BLaER1 (cell line): Measurements from ENCODE around the gene CHD9.

Source experiments
- H3K27ac ChIP-seq: shearing (Covaris generic); formaldehyde crosslinking; 2 replicates; pipeline ENCODE4 v1.8.1; 2022
- H3K27me3 ChIP-seq: shearing (Covaris generic); formaldehyde crosslinking; 2 replicates; pipeline ENCODE4 v1.8.1; 2022
- H3K36me3 ChIP-seq: shearing (Covaris generic); formaldehyde crosslinking; 2 replicates; pipeline ENCODE4 v1.8.1; 2022
- H3K4me1 ChIP-seq: shearing (Covaris generic); formaldehyde crosslinking; 2 replicates; pipeline ENCODE4 v1.8.1; 2022
- H3K4me2 ChIP-seq: shearing (Covaris generic); formaldehyde crosslinking; 2 replicates; pipeline ENCODE4 v1.8.1; 2022
- H3K4me3 ChIP-seq: shearing (Covaris generic); formaldehyde crosslinking; 2 replicates; pipeline ENCODE4 v1.8.1; 2022
- H3K9ac ChIP-seq: shearing (Covaris generic); formaldehyde crosslinking; 2 replicates; pipeline ENCODE4 v1.8.1; 2022
- H3K9me3 ChIP-seq: shearing (Covaris generic); formaldehyde crosslinking; 2 replicates; pipeline ENCODE4 v1.8.1; 2022
- H4K20me1 ChIP-seq: shearing (Covaris generic); formaldehyde crosslinking; 2 replicates; pipeline ENCODE4 v1.8.1; 2022
- Cebpa-rat ChIP-seq: shearing (Covaris generic); IDR thresholded peaks from 2 replicates; pipeline ENCODE4 v1.8.1; 2022

CHD9 gene

DNA sequence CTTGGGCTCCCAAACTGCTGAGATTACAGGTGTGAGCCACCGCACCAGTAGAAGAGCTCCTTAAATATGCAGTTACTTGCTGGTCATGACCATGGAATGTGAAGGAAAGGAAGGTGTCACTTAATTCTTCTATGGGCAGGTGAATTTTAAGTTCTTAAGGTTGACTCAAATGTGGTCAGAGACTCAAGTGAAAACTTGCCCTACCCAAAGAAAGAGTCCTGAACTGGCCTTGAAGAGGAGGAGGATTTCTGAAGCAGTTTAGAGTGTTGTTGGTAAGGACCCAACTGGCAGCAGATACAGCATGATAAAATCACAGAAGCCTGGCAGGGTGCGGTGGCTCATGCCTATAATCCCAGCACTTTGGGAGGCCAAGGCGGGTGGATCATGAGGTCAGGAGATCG lies 29.4 kb downstream of the CHD9 start:
- no peak for TF ChIP-seq Cebpa-rat
- Histone ChIP-seq H3K4me2 (0 out of 2 replicates have a peak overlapping the region, but pooled peaks have one; percentile 81), H3K27ac (peak overlapping the region; percentile 87; the same call in 1 of the 2 replicates), H3K27me3 (no peaks in the 10 kb centered on the region), H3K36me3 (peaks cover 10% of the 10 kb centered on the region; the same call in 1 of the 2 replicates), H4K20me1 (no peaks in the 10 kb centered on the region), H3K4me1 (peaks cover 73% of the 10 kb centered on the region), H3K4me3 (no peak overlapping the region), H3K9ac (no peak overlapping the region), H3K9me3 (no peaks in the 10 kb centered on the region)

- H3K36me3 ChIP-seq: 0 out of 2 replicates have a peak, but pooled peaks cover 6% of the 10 kb centered on the region
- H3K4me3 ChIP-seq: no peak overlapping the region
- H3K9me3 ChIP-seq: no peaks in the 10 kb centered on the region
- H3K9ac ChIP-seq: peak overlapping the region; percentile 76
- no peaks in the 10 kb centered on the region for H4K20me1 ChIP-seq
- H3K4me2 ChIP-seq: peak overlapping the region; percentile 81
- H3K27ac ChIP-seq: peak overlapping the region; percentile 87
- H3K4me1 ChIP-seq: peaks cover 80% of the 10 kb centered on the region
- TF ChIP-seq Cebpa-rat: no peak
- H3K27me3 ChIP-seq: no peaks in the 10 kb centered on the region
Measured at GRCh38 chr16:53084746-53085334, 30.0 kb downstream of the CHD9 start.

DNA sequence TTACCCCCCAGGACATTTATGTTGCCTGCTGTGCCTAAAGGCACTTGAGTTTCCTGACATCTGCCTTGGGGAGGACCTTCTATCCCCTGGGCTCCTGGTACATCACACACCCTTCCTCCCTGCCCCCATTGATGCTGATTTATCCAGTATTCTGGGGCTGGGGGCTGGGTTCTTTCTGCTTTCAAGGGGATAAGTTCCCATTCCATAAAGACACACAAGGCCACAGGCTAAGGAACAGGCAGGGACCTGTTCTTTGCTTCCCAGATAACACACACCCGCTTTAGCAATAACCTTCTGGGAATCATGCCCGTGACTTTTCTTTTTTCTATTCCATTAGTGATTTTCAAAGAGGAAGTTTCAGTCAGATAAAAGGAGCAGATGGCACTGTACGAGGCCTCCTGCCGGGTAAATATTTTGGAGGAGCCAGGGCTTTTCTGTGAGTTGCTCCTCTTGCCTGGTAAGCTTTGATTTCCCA lies 30.6 kb downstream of the CHD9 start:
- Histone ChIP-seq H3K4me2 (peak overlapping the region; percentile 81), H3K4me1 (peaks cover 85% of the 10 kb centered on the region), H3K9me3 (no peaks in the 10 kb centered on the region), H3K9ac (peak overlapping the region; percentile 76), H3K36me3 (0 out of 2 replicates have a peak, but pooled peaks cover 6% of the 10 kb centered on the region), H3K27ac (peak overlapping the region; percentile 87), H3K4me3 (peak overlapping the region; percentile 28), H4K20me1 (no peaks in the 10 kb centered on the region), H3K27me3 (no peaks in the 10 kb centered on the region)
- no peak for TF ChIP-seq Cebpa-rat

- H3K4me1 ChIP-seq: peaks cover 85% of the 10 kb centered on the region
- peak overlapping the region; percentile 28 for H3K4me3 ChIP-seq
- no peak for TF ChIP-seq Cebpa-rat
- H3K27me3 ChIP-seq: no peaks in the 10 kb centered on the region
- peak overlapping the region; percentile 76 for H3K9ac ChIP-seq
- H3K27ac ChIP-seq: peak overlapping the region; percentile 87
- no peaks in the 10 kb centered on the region for H4K20me1 ChIP-seq
- H3K9me3 ChIP-seq: no peaks in the 10 kb centered on the region
- 0 out of 2 replicates have a peak, but pooled peaks cover 6% of the 10 kb centered on the region for H3K36me3 ChIP-seq
- H3K4me2 ChIP-seq: peak overlapping the region; percentile 81
Measured at GRCh38 chr16:53085931-53086421, 31.2 kb downstream of the CHD9 start.

DNA sequence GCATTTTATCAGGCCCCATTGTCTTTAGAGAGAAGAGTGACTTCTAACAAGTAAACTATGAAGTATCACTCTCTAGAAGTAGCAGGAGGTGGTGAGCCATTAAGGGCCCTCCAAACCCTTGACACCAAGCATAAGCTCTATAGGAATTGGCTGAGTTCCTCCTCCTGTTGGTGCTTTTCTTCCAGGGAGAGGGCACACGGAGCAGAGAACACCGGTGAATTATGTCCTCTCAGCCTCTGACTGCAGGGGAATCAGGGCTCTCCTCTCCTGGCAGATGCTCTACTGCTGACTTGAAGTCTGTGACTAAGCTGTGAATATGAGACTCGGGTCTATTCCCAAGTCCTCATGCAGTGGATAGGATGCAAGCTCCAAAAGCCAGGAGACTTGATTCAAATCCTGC lies 32.3 kb downstream of the CHD9 start:
- H3K4me2 ChIP-seq: peak overlapping the region; percentile 81
- H3K36me3 ChIP-seq: 0 out of 2 replicates have a peak, but pooled peaks cover 6% of the 10 kb centered on the region
- H3K4me3 ChIP-seq: no peak overlapping the region
- peak overlapping the region; percentile 87 for H3K27ac ChIP-seq
- no peaks in the 10 kb centered on the region for H3K27me3 ChIP-seq
- no peak for TF ChIP-seq Cebpa-rat
- no peaks in the 10 kb centered on the region for H3K9me3 ChIP-seq
- H3K9ac ChIP-seq: peak overlapping the region; percentile 1; the same call in 1 of the 2 replicates
- H4K20me1 ChIP-seq: no peaks in the 10 kb centered on the region
- peaks cover 91% of the 10 kb centered on the region for H3K4me1 ChIP-seq

- H3K9ac ChIP-seq: peak overlapping the region; percentile 68
- no peaks in the 10 kb centered on the region for H3K27me3 ChIP-seq
- peaks cover 91% of the 10 kb centered on the region for H3K4me1 ChIP-seq
- peak overlapping the region; percentile 93 for H3K4me2 ChIP-seq
- no peaks in the 10 kb centered on the region for H3K9me3 ChIP-seq
- 0 out of 2 replicates have a peak, but pooled peaks cover 6% of the 10 kb centered on the region for H3K36me3 ChIP-seq
- peak overlapping the region; percentile 85 for H3K27ac ChIP-seq
- H4K20me1 ChIP-seq: no peaks in the 10 kb centered on the region
- peak overlapping the region; percentile 50; the same call in 1 of the 2 replicates for H3K4me3 ChIP-seq
- no peak for TF ChIP-seq Cebpa-rat
Measured at GRCh38 chr16:53089434-53090285, 34.9 kb downstream of the CHD9 start.

DNA sequence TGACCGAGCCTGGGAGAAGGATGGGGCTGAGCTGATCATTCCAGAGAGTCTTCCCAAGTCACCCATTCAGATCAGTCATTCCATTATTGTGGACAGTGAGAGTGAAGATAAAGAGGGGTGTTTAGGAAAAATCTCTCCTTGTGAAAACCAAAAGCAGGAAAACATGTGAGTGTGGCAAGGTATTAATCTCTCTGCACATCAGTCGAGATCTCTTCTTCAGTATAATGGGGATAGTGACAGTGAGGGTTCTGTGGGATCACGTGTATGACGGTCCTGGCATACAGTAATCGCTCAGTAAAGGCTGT lies 35.4 kb downstream of the CHD9 start:
- Histone ChIP-seq H3K9ac (peak overlapping the region; percentile 68), H3K4me3 (peak overlapping the region; percentile 50), H3K4me1 (peaks cover 89% of the 10 kb centered on the region), H3K36me3 (0 out of 2 replicates have a peak, but pooled peaks cover 6% of the 10 kb centered on the region), H3K27me3 (no peaks in the 10 kb centered on the region), H4K20me1 (no peaks in the 10 kb centered on the region), H3K9me3 (no peaks in the 10 kb centered on the region), H3K27ac (peak overlapping the region; percentile 85), H3K4me2 (peak overlapping the region; percentile 93)
- TF ChIP-seq Cebpa-rat: no peak

- peak overlapping the region; percentile 50 for H3K4me3 ChIP-seq
- H3K27ac ChIP-seq: peak overlapping the region; percentile 85
- H3K9me3 ChIP-seq: no peaks in the 10 kb centered on the region
- H3K9ac ChIP-seq: peak overlapping the region; percentile 68
- no peaks in the 10 kb centered on the region for H4K20me1 ChIP-seq
- H3K27me3 ChIP-seq: no peaks in the 10 kb centered on the region
- no peak for TF ChIP-seq Cebpa-rat
- H3K4me1 ChIP-seq: peaks cover 83% of the 10 kb centered on the region
- H3K36me3 ChIP-seq: 0 out of 2 replicates have a peak, but pooled peaks cover 6% of the 10 kb centered on the region
- H3K4me2 ChIP-seq: peak overlapping the region; percentile 93
Measured at GRCh38 chr16:53090591-53091411, 36.0 kb downstream of the CHD9 start.
